C4-2B (cell line): ENCODE data around the gene TUNAR.

Experiments used
- H3K27ac ChIP-seq: fragments of 450-650 bp; 2 replicates; pipeline ENCODE4 v1.5.1; 2017
- ZFX ChIP-seq: fragments of 450-650 bp; IDR thresholded peaks from 2 replicates; pipeline ENCODE4 v1.6.1; 2017
- TF ChIP-seq, protein P1 (sequence below): fragments of 450-650 bp; conservative IDR thresholded peaks from 2 replicates; pipeline ENCODE4 v1.5.1; 2017; ENCODE audit warnings: mild to moderate bottlenecking

Gene TUNAR

DNA sequence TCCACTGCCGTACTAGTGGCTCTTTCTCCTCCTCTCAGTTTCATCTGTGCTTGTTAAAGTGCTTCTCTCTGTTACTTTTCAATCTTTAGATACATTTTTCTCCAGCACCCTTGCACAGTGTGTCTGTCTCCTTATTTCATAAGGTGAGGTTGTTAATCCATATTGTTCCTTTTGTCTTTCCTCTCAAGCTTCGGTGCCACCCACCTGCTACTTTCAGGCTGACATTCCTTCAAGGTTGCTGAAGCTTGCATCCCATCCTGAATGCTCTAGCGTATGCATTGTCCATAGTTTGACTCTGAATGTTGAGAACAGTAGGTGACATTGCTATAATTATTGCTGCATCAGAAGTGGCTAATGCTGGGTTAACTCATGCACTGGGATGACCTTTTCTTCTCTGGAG is 20.6 kb downstream of the TUNAR start:
- TF ChIP-seq, protein P1, sequence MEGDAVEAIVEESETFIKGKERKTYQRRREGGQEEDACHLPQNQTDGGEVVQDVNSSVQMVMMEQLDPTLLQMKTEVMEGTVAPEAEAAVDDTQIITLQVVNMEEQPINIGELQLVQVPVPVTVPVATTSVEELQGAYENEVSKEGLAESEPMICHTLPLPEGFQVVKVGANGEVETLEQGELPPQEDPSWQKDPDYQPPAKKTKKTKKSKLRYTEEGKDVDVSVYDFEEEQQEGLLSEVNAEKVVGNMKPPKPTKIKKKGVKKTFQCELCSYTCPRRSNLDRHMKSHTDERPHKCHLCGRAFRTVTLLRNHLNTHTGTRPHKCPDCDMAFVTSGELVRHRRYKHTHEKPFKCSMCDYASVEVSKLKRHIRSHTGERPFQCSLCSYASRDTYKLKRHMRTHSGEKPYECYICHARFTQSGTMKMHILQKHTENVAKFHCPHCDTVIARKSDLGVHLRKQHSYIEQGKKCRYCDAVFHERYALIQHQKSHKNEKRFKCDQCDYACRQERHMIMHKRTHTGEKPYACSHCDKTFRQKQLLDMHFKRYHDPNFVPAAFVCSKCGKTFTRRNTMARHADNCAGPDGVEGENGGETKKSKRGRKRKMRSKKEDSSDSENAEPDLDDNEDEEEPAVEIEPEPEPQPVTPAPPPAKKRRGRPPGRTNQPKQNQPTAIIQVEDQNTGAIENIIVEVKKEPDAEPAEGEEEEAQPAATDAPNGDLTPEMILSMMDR, result no peak
- TF ChIP-seq ZFX, result no peak
- H3K27ac ChIP-seq, result no peak overlapping the region

DNA sequence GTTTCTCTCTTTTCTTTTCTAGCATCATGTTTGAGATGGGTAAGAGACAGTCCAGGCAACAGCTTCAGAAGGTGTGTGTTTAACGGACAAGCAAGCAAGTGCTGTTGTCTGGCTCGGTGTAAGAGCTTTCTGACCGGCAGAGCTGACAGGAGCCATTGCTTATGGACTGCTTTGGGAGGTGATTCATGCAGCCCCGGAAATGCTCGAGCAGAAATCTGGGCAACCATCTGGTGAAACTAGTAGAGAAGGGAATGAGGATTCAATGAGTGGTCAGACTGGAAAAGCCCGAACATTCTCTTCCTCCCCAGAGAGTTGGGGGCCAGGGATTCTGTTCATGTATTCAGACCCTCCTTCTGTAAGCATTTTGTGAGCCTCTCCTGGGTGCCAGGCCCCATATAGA is 24.4 kb downstream of the TUNAR start:
- no peak for TF ChIP-seq ZFX
- TF ChIP-seq, protein P1, result no peak
- no peak overlapping the region for H3K27ac ChIP-seq

DNA sequence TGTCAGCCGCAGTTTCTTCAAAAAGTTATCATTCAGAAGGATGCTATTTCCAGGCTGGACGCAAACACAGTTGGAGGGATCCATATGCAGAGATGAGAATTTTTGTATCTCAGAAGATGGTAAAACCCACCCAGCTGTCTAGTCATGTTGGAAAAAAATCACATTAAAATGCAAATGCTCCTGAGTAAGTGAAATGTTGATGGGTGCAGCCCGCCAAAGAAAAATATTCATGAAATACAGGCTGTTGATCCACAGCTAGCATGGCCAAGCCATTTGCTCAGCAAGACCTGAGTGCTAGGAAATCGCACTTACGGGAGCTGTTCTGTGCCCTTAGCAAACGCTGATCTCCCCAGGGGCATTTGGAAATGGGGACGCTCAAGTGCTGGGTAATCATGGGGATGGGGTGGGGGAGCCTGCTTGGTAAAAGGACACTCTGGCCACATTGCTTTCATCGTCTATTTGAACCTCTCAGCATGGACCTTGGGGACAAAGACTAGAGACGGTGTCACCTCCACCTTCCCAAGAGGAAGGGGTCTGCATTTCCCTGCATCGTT is 25.7 kb downstream of the TUNAR start:
- TF ChIP-seq, protein P1, result no peak
- no peak for TF ChIP-seq ZFX

DNA sequence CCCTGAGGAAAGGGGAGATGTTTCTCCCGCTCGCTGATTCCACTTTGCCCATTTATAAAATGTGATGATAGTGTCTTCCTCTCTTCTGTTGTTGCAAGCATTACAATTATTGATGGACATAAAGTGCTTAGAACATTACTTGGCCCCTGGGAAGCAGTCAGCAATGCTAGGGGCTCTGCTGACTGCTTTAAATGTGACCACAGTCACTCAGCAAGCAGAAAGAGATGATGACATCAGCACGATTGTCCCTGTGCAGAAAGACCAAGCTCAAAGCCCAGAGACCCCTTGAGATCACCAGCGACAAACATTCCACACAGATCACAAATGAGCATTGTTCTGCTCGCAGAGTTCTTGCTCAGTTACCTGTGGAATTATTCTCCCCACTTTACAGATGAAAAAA is 26.5 kb downstream of the TUNAR start:
- TF ChIP-seq, protein P1, result no peak
- no peak for TF ChIP-seq ZFX
- H3K27ac ChIP-seq, result no peak overlapping the region

More for the DNA sequence above, 25.7 kb downstream of the TUNAR start:
- H3K27ac ChIP-seq, result no peak overlapping the region

DNA sequence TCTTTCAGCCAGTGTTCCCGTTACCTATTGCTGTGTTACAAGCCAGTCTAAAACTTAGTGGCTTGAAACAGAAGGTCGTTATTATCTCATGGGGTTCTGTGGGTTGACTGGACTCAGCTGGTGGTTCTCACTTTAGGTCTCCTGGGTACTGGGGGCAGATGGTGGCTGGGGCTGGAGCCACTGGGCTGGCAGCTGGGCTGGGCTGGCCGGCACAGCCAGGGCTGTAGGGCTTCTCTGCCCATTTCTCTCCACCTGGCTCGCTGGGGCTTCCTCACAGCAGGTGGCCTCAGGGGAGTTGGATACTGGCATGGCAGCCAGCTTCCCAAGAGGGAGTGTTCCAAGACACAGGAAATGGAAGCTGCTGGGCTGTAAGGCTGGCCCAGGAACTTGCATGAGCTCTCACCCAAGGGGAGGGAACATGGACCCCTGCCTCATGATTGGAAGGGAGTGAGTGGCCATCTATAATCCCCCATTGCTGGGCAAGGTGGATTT is 27.0 kb downstream of the TUNAR start:
- TF ChIP-seq, protein P1, result no peak
- no peak for TF ChIP-seq ZFX
- H3K27ac ChIP-seq, result no peak overlapping the region

DNA sequence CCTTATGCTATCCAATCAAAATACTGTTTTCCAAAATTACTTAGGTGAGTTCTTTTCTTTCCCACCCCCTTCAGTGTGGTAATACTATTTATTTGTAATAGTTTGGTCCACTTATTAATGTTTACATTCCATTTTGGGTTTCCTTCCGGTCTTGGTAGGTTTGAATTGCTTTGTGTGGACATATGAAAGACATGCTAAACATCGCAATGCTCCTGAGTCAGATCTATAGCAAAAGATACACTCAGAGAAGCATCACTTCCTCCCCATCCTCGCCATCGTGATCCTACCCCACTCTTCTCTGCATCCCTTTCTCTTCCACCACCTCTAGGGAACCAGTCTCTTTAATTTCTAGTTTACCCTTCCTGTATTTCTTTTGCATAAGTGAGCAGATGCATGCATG is 30.0 kb downstream of the TUNAR start:
- TF ChIP-seq, protein P1, result no peak
- TF ChIP-seq ZFX, result no peak
- H3K27ac ChIP-seq, result no peak overlapping the region

DNA sequence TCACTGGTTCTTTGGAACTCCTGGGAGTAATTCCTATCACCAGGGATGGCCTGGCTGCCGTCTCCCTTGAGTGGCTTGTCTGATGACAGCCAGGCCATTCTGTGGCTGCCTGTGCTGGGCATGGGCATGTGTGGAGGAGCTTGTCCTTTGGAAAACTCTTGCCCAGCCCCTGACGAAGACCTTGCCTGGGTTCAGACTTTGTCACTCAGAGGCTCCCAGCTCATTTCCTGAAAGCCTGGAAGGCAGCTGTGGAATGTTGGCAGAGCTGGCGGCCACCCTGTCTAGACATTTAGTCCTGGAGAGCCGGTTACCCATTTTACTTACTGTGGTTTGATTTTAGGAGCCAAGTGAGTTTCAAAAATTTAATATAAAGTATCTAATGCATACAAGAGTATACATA is 34.0 kb downstream of the TUNAR start:
- TF ChIP-seq ZFX, result no peak
- TF ChIP-seq, protein P1, result no peak
- no peak overlapping the region for H3K27ac ChIP-seq
